Measurements from ENCODE around the gene TNS3.

TNS3 gene

DNA sequence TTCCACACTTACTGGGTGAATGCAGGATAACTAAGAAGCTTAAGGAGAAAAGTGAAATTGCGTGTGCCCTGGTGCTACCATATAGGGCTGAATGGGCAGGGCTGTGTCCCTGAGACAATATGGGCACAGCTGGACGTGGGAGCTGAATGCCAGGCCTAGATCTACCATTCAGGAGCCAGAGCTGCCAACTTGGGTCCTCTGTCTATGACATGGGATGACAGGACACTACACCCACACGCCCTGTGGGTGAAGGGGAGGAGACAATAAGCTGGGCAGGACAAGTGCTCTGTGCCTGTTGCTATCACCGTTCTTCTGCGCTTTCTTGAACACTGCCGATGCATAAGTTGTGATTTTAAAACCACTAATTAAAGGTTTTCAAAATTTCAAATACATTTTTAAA lies 293.9 kb downstream of the TNS3 start:
- no peaks in the 10 kb centered on the region for H3K79me2 ChIP-seq (ENCODE audit: control insufficient read depth, low read length)
- no peaks in the 10 kb centered on the region for H3K27me3 ChIP-seq (ENCODE audit: control insufficient read depth, low read length)
- peaks cover 23% of the 10 kb centered on the region for H3K4me1 ChIP-seq (ENCODE audit: control insufficient read depth, low read length)
- peaks cover 11% of the 10 kb centered on the region; the same call in 1 of the 2 replicates for H3F3A ChIP-seq (ENCODE audit: control insufficient read depth, insufficient read depth)
- no peaks in the 10 kb centered on the region for H4K20me1 ChIP-seq (ENCODE audit: control insufficient read depth, insufficient read depth, low read depth, low read length)
- no peak overlapping the region for H3K4me2 ChIP-seq (ENCODE audit: low read length)
- H3K9me3 ChIP-seq (ENCODE audit: control insufficient read depth, insufficient read depth, low read length), result peaks cover 4% of the 10 kb centered on the region; the same call in 1 of the 2 replicates
- peaks cover 3% of the 10 kb centered on the region; the same call in 1 of the 2 replicates for H3K36me3 ChIP-seq (ENCODE audit: control insufficient read depth, low read length)
- H3K4me3 ChIP-seq (ENCODE audit: low read length), result no peak overlapping the region
- no peaks in the 10 kb centered on the region for H3K9me2 ChIP-seq (replicated peaks; ENCODE audit: control insufficient read depth, low read length)
- no peak overlapping the region for H3K27ac ChIP-seq (ENCODE audit: low read depth, low read length)
- no peak for TF ChIP-seq EZH2phosphoT487 (IDR thresholded peaks at IDR 0.05; ENCODE audit: borderline replicate concordance, low read length)
- TF ChIP-seq, protein P1, sequence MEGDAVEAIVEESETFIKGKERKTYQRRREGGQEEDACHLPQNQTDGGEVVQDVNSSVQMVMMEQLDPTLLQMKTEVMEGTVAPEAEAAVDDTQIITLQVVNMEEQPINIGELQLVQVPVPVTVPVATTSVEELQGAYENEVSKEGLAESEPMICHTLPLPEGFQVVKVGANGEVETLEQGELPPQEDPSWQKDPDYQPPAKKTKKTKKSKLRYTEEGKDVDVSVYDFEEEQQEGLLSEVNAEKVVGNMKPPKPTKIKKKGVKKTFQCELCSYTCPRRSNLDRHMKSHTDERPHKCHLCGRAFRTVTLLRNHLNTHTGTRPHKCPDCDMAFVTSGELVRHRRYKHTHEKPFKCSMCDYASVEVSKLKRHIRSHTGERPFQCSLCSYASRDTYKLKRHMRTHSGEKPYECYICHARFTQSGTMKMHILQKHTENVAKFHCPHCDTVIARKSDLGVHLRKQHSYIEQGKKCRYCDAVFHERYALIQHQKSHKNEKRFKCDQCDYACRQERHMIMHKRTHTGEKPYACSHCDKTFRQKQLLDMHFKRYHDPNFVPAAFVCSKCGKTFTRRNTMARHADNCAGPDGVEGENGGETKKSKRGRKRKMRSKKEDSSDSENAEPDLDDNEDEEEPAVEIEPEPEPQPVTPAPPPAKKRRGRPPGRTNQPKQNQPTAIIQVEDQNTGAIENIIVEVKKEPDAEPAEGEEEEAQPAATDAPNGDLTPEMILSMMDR (IDR thresholded peaks at IDR 0.05; ENCODE audit: low read depth, low read length, poor library complexity, severe bottlenecking), result no peak

DNA sequence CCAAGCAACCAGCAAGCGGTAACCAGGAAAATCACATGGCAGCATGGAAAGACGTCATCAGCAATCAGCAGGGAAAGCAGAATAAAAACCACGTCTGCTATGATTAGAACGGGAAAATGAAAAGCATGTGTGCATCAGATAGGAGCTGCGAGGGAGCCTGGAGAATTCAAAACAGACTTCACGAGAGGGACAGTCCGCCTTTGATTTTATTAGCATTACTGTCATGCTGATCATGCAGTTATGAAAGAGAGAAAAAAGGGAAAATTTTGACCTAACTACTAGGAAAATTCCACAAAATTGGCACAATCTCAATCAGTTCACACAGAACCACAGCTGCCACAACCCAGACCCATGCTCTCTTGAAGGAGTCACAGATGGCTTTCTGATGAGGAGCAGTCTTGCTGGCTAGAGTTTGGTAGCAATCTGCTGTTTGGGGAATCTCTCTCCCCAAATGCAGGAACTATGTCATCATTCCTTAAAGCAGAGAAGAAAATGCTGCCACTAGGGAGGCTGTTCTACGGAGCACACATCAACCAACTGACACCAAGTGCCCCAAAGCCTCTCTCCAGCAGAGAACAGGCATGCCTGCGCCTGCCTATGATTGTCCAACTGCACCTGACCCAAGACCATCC lies 295.9 kb downstream of the TNS3 start:
- Histone ChIP-seq H3K4me1 (ENCODE audit: control insufficient read depth, low read length) (peaks cover 6% of the 10 kb centered on the region), H3K79me2 (ENCODE audit: control insufficient read depth, low read length) (no peaks in the 10 kb centered on the region), H4K20me1 (ENCODE audit: control insufficient read depth, insufficient read depth, low read depth, low read length) (no peaks in the 10 kb centered on the region), H3F3A (ENCODE audit: control insufficient read depth, insufficient read depth) (peaks cover under 1% of the 10 kb centered on the region; the same call in 1 of the 2 replicates), H3K4me3 (ENCODE audit: low read length) (no peak overlapping the region), H3K27ac (ENCODE audit: low read depth, low read length) (no peak overlapping the region), H3K27me3 (ENCODE audit: control insufficient read depth, low read length) (no peaks in the 10 kb centered on the region), H3K9me3 (ENCODE audit: control insufficient read depth, insufficient read depth, low read length) (peaks cover 4% of the 10 kb centered on the region; the same call in 1 of the 2 replicates), H3K36me3 (ENCODE audit: control insufficient read depth, low read length) (peaks cover 3% of the 10 kb centered on the region; the same call in 1 of the 2 replicates), H3K4me2 (ENCODE audit: low read length) (no peak overlapping the region), H3K9me2 (replicated peaks; ENCODE audit: control insufficient read depth, low read length) (no peaks in the 10 kb centered on the region)
- TF ChIP-seq, protein P1 (IDR thresholded peaks at IDR 0.05; ENCODE audit: low read depth, low read length, poor library complexity, severe bottlenecking), result no peak
- no peak for TF ChIP-seq EZH2phosphoT487 (IDR thresholded peaks at IDR 0.05; ENCODE audit: borderline replicate concordance, low read length)

GRCh38 chr7:47284691-47285635 lies 296.9 kb downstream of the TNS3 start:
- TF ChIP-seq, protein P1 (IDR thresholded peaks at IDR 0.05; ENCODE audit: low read depth, low read length, poor library complexity, severe bottlenecking), result no peak
- TF ChIP-seq EZH2phosphoT487 (IDR thresholded peaks at IDR 0.05; ENCODE audit: borderline replicate concordance, low read length), result no peak
- Histone ChIP-seq H4K20me1 (ENCODE audit: control insufficient read depth, insufficient read depth, low read depth, low read length) (no peaks in the 10 kb centered on the region), H3K9me3 (ENCODE audit: control insufficient read depth, insufficient read depth, low read length) (peaks cover 4% of the 10 kb centered on the region; the same call in 1 of the 2 replicates), H3K4me1 (ENCODE audit: control insufficient read depth, low read length) (peaks cover 10% of the 10 kb centered on the region), H3K36me3 (ENCODE audit: control insufficient read depth, low read length) (no peaks in the 10 kb centered on the region), H3F3A (ENCODE audit: control insufficient read depth, insufficient read depth) (no peaks in the 10 kb centered on the region), H3K4me2 (ENCODE audit: low read length) (no peak overlapping the region), H3K79me2 (ENCODE audit: control insufficient read depth, low read length) (no peaks in the 10 kb centered on the region), H3K27ac (ENCODE audit: low read depth, low read length) (no peak overlapping the region), H3K4me3 (ENCODE audit: low read length) (no peak overlapping the region), H3K9me2 (replicated peaks; ENCODE audit: control insufficient read depth, low read length) (no peaks in the 10 kb centered on the region), H3K27me3 (ENCODE audit: control insufficient read depth, low read length) (no peaks in the 10 kb centered on the region)

Data from DOHH2 (cell line).